Endodermal cell (in vitro differentiated cells): ENCODE measurements around the gene DCBLD1. TPM values are rescaled to one million over a fixed set of nuclear protein-coding genes. Genes with fewer than 3 reads are reported as not detected.

Experiments
- DNase-seq: peaks from one replicate; pipeline ENCODE4 v3.0.0-alpha.2; 2017
- H3K27ac ChIP-seq: 2 replicates; pipeline ENCODE4 v1.5.1; 2013; ENCODE audit warnings: mild to moderate bottlenecking, low read depth, low read length, moderate library complexity
- H3K27me3 ChIP-seq: 2 replicates; pipeline ENCODE4 v1.6.1; 2013; ENCODE audit warnings: mild to moderate bottlenecking, low read length, moderate library complexity; ENCODE audit not compliant: insufficient read depth, control insufficient read depth, poor library complexity, severe bottlenecking
- H3K36me3 ChIP-seq: 2 replicates; pipeline ENCODE4 v1.7.0; 2013; ENCODE audit warnings: mild to moderate bottlenecking, low read length, moderate library complexity; ENCODE audit not compliant: control insufficient read depth, insufficient read depth
- H3K4me1 ChIP-seq: one replicate; pipeline ENCODE4 v1.7.0; 2013; ENCODE audit warnings: low read length; ENCODE audit not compliant: control insufficient read depth, insufficient read depth
- H3K4me3 ChIP-seq: 2 replicates; pipeline ENCODE4 v1.5.1; 2013; ENCODE audit warnings: mild to moderate bottlenecking, low read length, moderate library complexity
- H3K9ac ChIP-seq: 2 replicates; pipeline ENCODE4 v1.6.1; 2013; ENCODE audit warnings: mild to moderate bottlenecking, low read length, moderate library complexity; ENCODE audit not compliant: poor library complexity, severe bottlenecking; ENCODE audit errors: extremely low read depth
- H3K9me3 ChIP-seq: 2 replicates; pipeline ENCODE4 v1.6.1; 2013; ENCODE audit warnings: mild to moderate bottlenecking, low read length, moderate library complexity; ENCODE audit not compliant: control insufficient read depth
- H3K27ac Mint-ChIP-seq: 2 replicates; pipeline ENCODE4 v1.8.0; 2020; ENCODE audit warnings: mixed read lengths
- H3K27me3 Mint-ChIP-seq: 2 replicates; pipeline ENCODE4 v1.8.0; 2021; ENCODE audit warnings: mild to moderate bottlenecking, mixed read lengths; ENCODE audit not compliant: insufficient read depth
- H3K36me3 Mint-ChIP-seq: 2 replicates; pipeline ENCODE4 v1.8.0; 2020; ENCODE audit warnings: low read depth, mixed read lengths
- H3K4me1 Mint-ChIP-seq: 2 replicates; pipeline ENCODE4 v1.8.0; 2020; ENCODE audit warnings: mixed read lengths
- H3K4me3 Mint-ChIP-seq: 2 replicates; pipeline ENCODE4 v1.8.0; 2020; ENCODE audit warnings: mild to moderate bottlenecking, moderate library complexity, mixed read lengths
- H3K9me3 Mint-ChIP-seq: 2 replicates; pipeline ENCODE4 v1.8.0; 2020; ENCODE audit warnings: mild to moderate bottlenecking, mixed read lengths
- CTCF ChIP-seq: fragments of 200-600 bp; sonication (generic); conservative IDR thresholded peaks from 2 replicates; pipeline ENCODE4 v1.5.0; 2021; ENCODE audit warnings: antibody characterized with exemption, mild to moderate bottlenecking
- WGBS, 2 experiments: methylation state at CpG; one replicate each; pipeline versions ENCODE4 v1.1.5 to v1.1.7; 2013; ENCODE audit warnings: missing lambda C conversion rate in 2 of 2, mixed read lengths in 1 of 2; ENCODE audit not compliant: insufficient coverage in 1 of 2, insufficient read length in 1 of 2; 5-methylcytosine and 5-hydroxymethylcytosine counted together
- total RNA-seq, 2 donors: library from RNA; stranded (reverse); fragmentation: NEBNext Ultra II Directional in 1 of 2; extraction: Animal tissue kit (Norgen Biotek cat#: 25700) in 1 of 2; gene quantifications; 2 replicates in 1 of 2; 3 replicates in 1 of 2; pipeline ENCODE4 v1.2.1, GENCODE V29; 2021

The DCBLD1 gene
- total RNA-seq, 2 donors from 2014 or later, result 16.2 to 27.9 TPM

DNA sequence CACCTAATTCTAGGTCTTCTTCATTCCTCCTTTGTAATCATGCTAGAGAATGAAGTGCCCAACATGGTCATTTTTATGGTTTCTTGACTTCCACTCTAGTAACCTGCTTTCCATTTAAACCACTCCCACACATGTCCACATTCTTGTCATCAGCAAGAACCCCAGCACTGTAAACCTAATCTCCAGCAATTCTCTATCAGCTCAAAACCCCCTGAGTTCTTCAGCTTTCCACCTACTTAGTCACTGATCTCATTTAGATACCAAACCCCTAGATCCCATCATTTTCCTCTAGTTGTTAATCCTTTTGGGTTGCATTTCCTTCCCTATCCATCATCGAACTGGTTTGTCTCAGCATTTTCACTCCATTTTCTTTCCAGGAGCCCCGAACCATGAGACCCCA, 70.1 kb downstream of the DCBLD1 start:
- Histone ChIP-seq H3K27ac (no peak overlapping the region), H3K9me3 (no peaks in the 10 kb centered on the region), H3K4me1 (no peaks in the 10 kb centered on the region), H3K4me3 (no peak overlapping the region), H3K36me3 (peaks cover 3% of the 10 kb centered on the region), H3K9ac (no peak overlapping the region), H3K27me3 (no peaks in the 10 kb centered on the region)
- Mint-ChIP-seq H3K9me3 (no peaks in the 10 kb centered on the region), H3K27me3 (no peaks in the 10 kb centered on the region), H3K27ac (no peak overlapping the region), H3K4me1 (peaks cover 23% of the 10 kb centered on the region), H3K36me3 (peaks cover 5% of the 10 kb centered on the region), H3K4me3 (no peak overlapping the region)
- no peak for TF ChIP-seq CTCF
- WGBS, 2 experiments, result 70 to 100% methylated on average over 1 to 2 of the region's 2 CpGs
- no peak for DNase-seq

GRCh38 chr6:117553142-117553541, 70.7 kb downstream of the DCBLD1 start:
- no peak for DNase-seq
- WGBS, 2 experiments, result 54% methylated on average over 3 of the region's 3 CpGs
- H3K27me3 Mint-ChIP-seq, result no peaks in the 10 kb centered on the region
- peaks cover 4% of the 10 kb centered on the region for H3K36me3 Mint-ChIP-seq
- H3K27ac Mint-ChIP-seq, result no peak overlapping the region
- H3K4me3 Mint-ChIP-seq, result no peak overlapping the region
- H3K9ac ChIP-seq, result no peak overlapping the region
- TF ChIP-seq CTCF, result no peak
- no peaks in the 10 kb centered on the region for H3K27me3 ChIP-seq
- no peaks in the 10 kb centered on the region for H3K4me1 ChIP-seq
- no peaks in the 10 kb centered on the region for H3K9me3 Mint-ChIP-seq
- no peak overlapping the region for H3K27ac ChIP-seq
- H3K4me1 Mint-ChIP-seq, result peaks cover 23% of the 10 kb centered on the region
- H3K4me3 ChIP-seq, result no peak overlapping the region
- H3K36me3 ChIP-seq, result no peaks in the 10 kb centered on the region
- H3K9me3 ChIP-seq, result no peaks in the 10 kb centered on the region

- Mint-ChIP-seq H3K27ac (no peak overlapping the region), H3K27me3 (no peaks in the 10 kb centered on the region), H3K4me1 (peaks cover 5% of the 10 kb centered on the region), H3K4me3 (no peak overlapping the region), H3K36me3 (no peaks in the 10 kb centered on the region), H3K9me3 (no peaks in the 10 kb centered on the region)
- no peak for TF ChIP-seq CTCF
- H3K9me3 ChIP-seq, result no peaks in the 10 kb centered on the region
- H3K27ac ChIP-seq, result no peak overlapping the region
- H3K9ac ChIP-seq, result no peak overlapping the region
- H3K27me3 ChIP-seq, result no peaks in the 10 kb centered on the region
- no peak for DNase-seq
- 51 to 55% methylated on average over 3 of the region's 3 CpGs for WGBS, 2 experiments
- H3K36me3 ChIP-seq, result peaks cover 6% of the 10 kb centered on the region
- no peak overlapping the region for H3K4me3 ChIP-seq
- H3K4me1 ChIP-seq, result no peaks in the 10 kb centered on the region
Measured at GRCh38 chr6:117555262-117555849, 72.9 kb downstream of the DCBLD1 start.
